Vagina (tissue), 2 donors: Measurements from ENCODE around the gene PADI3.

Experiments used
- POLR2A ChIP-seq, 2 donors: fragments of 450-650 bp; IDR thresholded peaks; one replicate each; pipeline ENCODE4 v1.6.1; 2017; ENCODE audit warnings: antibody characterized with exemption in 2 of 2, mild to moderate bottlenecking in 2 of 2, moderate library complexity in 2 of 2
- POLR2AphosphoS5 ChIP-seq, 2 donors: sonication (generic); formaldehyde crosslinking; IDR thresholded peaks; one replicate each; pipeline ENCODE4 v1.9.0; 2017; ENCODE audit warnings: antibody characterized with exemption in 2 of 2, mild to moderate bottlenecking in 2 of 2, low read depth in 1 of 2; ENCODE audit not compliant: insufficient read depth in 1 of 2
- TF ChIP-seq, protein P1 (sequence below), 3 experiments: fragments of 450-650 bp in 2 of 3; fragments of 200-600 bp in 1 of 3; sonication (generic) in 1 of 3; IDR thresholded peaks; one replicate each; pipeline ENCODE4 v1.5.1; 2017 to 2019; ENCODE audit warnings: antibody characterized with exemption in 3 of 3, mild to moderate bottlenecking in 2 of 3, moderate library complexity in 2 of 3

DNA sequence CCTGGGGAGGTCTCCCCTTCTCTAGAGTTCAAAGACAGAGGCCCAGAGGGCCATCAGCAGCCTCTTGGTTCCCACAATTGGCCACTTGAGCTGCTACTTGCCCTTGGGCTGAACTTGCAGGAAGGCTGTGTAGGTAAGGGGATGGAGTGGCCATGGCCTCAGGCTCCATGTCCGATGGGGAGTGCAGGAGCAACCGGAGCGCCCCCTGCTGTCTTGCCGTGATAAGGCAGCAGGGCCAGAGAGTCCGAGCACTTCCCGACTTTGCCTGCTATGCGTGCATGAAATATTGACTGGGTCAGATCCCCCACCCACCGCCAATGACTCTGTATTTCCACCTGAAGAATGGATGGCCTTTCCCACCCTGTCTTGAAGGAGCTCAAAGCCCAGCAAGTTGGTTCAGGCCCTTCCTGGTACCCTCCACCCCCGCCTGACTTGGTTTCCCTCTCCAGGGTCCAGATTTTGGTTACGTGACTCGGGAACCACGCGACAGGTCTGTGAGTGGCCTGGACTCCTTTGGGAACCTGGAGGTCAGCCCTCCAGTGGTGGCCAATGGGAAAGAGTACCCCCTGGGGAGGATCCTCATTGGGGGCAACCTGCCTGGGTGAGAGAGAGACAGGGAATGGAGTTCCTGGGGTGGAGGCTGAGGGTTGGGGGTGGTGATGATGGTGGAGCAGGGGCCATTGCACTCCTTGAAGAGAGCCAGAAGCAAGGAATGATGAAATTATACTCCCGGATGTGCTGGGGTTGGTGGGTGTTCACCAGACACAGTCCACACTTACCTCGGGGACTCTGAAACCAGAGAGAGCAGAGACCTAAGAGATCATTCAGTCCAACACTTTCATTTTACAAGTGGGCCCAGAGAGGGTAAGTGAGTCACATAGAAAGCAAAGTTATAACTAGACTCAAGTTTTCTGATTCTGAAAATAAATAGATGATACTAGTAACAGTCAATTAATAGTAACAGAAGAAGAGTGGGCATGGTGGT lies 25.6 kb downstream of the PADI3 start:
- TF ChIP-seq, protein P1, sequence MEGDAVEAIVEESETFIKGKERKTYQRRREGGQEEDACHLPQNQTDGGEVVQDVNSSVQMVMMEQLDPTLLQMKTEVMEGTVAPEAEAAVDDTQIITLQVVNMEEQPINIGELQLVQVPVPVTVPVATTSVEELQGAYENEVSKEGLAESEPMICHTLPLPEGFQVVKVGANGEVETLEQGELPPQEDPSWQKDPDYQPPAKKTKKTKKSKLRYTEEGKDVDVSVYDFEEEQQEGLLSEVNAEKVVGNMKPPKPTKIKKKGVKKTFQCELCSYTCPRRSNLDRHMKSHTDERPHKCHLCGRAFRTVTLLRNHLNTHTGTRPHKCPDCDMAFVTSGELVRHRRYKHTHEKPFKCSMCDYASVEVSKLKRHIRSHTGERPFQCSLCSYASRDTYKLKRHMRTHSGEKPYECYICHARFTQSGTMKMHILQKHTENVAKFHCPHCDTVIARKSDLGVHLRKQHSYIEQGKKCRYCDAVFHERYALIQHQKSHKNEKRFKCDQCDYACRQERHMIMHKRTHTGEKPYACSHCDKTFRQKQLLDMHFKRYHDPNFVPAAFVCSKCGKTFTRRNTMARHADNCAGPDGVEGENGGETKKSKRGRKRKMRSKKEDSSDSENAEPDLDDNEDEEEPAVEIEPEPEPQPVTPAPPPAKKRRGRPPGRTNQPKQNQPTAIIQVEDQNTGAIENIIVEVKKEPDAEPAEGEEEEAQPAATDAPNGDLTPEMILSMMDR (IDR thresholded peaks at IDR 0.05), result no peak
- TF ChIP-seq POLR2A (IDR thresholded peaks at IDR 0.05) (no peak), POLR2AphosphoS5 (IDR thresholded peaks at IDR 0.05; ENCODE audit: insufficient read depth in 1 of 2, low read depth in 1 of 2) (no peak)
